Activated T-helper 1 cell treated with anti-CD3 and anti-CD28 coated beads, Interleukin-12 subunit alpha, Interleukin-12 subunit beta, Interleukin-2, Interleukin-4 antibody, amounts not matched to agents 30 ng/mL and 10 ng/mL and 1 ng/mL, durations not matched to agents 14 hours and 24 hours and 36 hours (primary cell): Measurements from ENCODE around the gene PUS7L. TPM values are rescaled to one million over a fixed set of nuclear protein-coding genes. Genes with fewer than 3 reads are reported as not detected.
"Not testable (repeated sequence)": the region's sequence is repeated elsewhere in the genome, so short reads cannot be mapped to it uniquely, and the experiment has no call there.

Experiments
- DNase-seq: peaks from one replicate; pipeline ENCODE4 v3.0.0; 2021; ENCODE audit warnings: low spot score
- H3K27ac Mint-ChIP-seq: one replicate; pipeline ENCODE4 v1.8.0; 2021; ENCODE audit warnings: mild to moderate bottlenecking, mixed read lengths
- H3K27me3 Mint-ChIP-seq: one replicate; pipeline ENCODE4 v1.8.0; 2022; ENCODE audit warnings: mild to moderate bottlenecking, moderate library complexity, mixed read lengths; ENCODE audit not compliant: insufficient read depth
- H3K36me3 Mint-ChIP-seq: one replicate; pipeline ENCODE4 v1.8.0; 2021; ENCODE audit warnings: low read depth, mixed read lengths
- H3K4me1 Mint-ChIP-seq: one replicate; pipeline ENCODE4 v1.8.0; 2021; ENCODE audit warnings: low read depth, mixed read lengths
- H3K4me3 Mint-ChIP-seq: one replicate; pipeline ENCODE4 v1.8.0; 2021; ENCODE audit warnings: mild to moderate bottlenecking, moderate library complexity, mixed read lengths
- H3K9me3 Mint-ChIP-seq: one replicate; pipeline ENCODE4 v1.8.0; 2021; ENCODE audit warnings: mixed read lengths
- intact Hi-C: fragments of 100-400 bp; cut with micrococcal nuclease; formaldehyde crosslinking; loops from one replicate; pipeline ENCODE4 v1.15.1; 2024
- total RNA-seq: library from RNA; stranded (reverse); gene quantifications from 2 replicates; pipeline ENCODE4 v1.2.3, GENCODE V29; 2022

Gene PUS7L
- total RNA-seq, 1 donor from 2014 or later, result 23.1 TPM

- H3K4me1 Mint-ChIP-seq, H3K9me3 Mint-ChIP-seq, DNase-seq, H3K27me3 Mint-ChIP-seq, H3K4me3 Mint-ChIP-seq, H3K27ac Mint-ChIP-seq, H3K36me3 Mint-ChIP-seq, intact Hi-C loops: not testable (repeated sequence)
Observed at GRCh38 chr12:43685491-43685890, 73.1 kb downstream of the PUS7L start.

- Mint-ChIP-seq H3K9me3 (no peaks in the 10 kb centered on the region), H3K4me3 (no peak overlapping the region), H3K4me1 (no peaks in the 10 kb centered on the region), H3K36me3 (no peaks in the 10 kb centered on the region), H3K27me3 (peaks cover 14% of the 10 kb centered on the region), H3K27ac (no peak overlapping the region)
- no peak for DNase-seq
- intact Hi-C loops, result loop anchor here (1.0 kb wide), 1 partner anchor 206 kb away; no protein-coding TSS in a partner anchor
Observed at GRCh38 chr12:43676183-43676813, 82.3 kb downstream of the PUS7L start.

- H3K27ac Mint-ChIP-seq, result no peak overlapping the region
- H3K36me3 Mint-ChIP-seq, result no peaks in the 10 kb centered on the region
- no peaks in the 10 kb centered on the region for H3K9me3 Mint-ChIP-seq
Observed at GRCh38 chr12:43675048-43675904, 83.3 kb downstream of the PUS7L start.

GRCh38 chr12:43669373-43669772 is 89.2 kb downstream of the PUS7L start:
- Mint-ChIP-seq H3K27ac (no peak overlapping the region), H3K36me3 (no peaks in the 10 kb centered on the region), H3K27me3 (no peaks in the 10 kb centered on the region), H3K4me1 (no peaks in the 10 kb centered on the region), H3K9me3 (no peaks in the 10 kb centered on the region), H3K4me3 (no peak overlapping the region)
- DNase-seq, result no peak
- intact Hi-C loops, result no loop called here

More at GRCh38 chr12:43675048-43675904, 83.3 kb downstream of the PUS7L start:
- DNase-seq, result no peak
- intact Hi-C loops, result no loop called here
- no peak overlapping the region for H3K4me3 Mint-ChIP-seq
- peaks cover 14% of the 10 kb centered on the region for H3K27me3 Mint-ChIP-seq
- H3K4me1 Mint-ChIP-seq, result no peaks in the 10 kb centered on the region

Other genes with a start within 250 kb of the PUS7L start
- gene ADAMTS20, start 206.6 kb downstream of the PUS7L start, total RNA-seq, result not detected in 2 replicates
- 21.4 and 22.5 TPM in 2 replicates for gene IRAK4, start 161 bp upstream of the PUS7L start, total RNA-seq
- gene TWF1, start 47.5 kb upstream of the PUS7L start, total RNA-seq, result 28.4 and 29.2 TPM in 2 replicates
- 1.1 and 2.2 TPM in 2 replicates for gene TMEM117, start 77.3 kb upstream of the PUS7L start, total RNA-seq